Common myeloid progenitor, CD34-positive (primary cell): ENCODE data around the gene GRPEL1.
"Not testable (repeated sequence)": the region's sequence is repeated elsewhere in the genome, so short reads cannot be mapped to it uniquely, and the experiment has no call there.

Experiments
- CTCF ChIA-PET: fragments of 350-600 bp; sonication (Branson Sonifier 250); formaldehyde crosslinking; loops from one replicate; lab custom pipeline; 2021; ENCODE audit warnings: antibody characterized with exemption; lab: Charles Lee
- POLR2A ChIA-PET: fragments of 350-600 bp; sonication (Branson Sonifier 250); formaldehyde crosslinking; loops from one replicate; lab custom pipeline; 2021; ENCODE audit warnings: antibody characterized with exemption; lab: Charles Lee
- DNase-seq, 3 donors: peaks; one replicate each; pipeline versions ENCODE4 v3.0.0 to v3.0.0-alpha.2; 2013
- H3K27ac ChIP-seq, 2 experiments: 1 replicate in 1 of 2; 2 replicates in 1 of 2; pipeline ENCODE4 v1.7.0; 2013; ENCODE audit warnings: inconsistent platforms in 2 of 2, low read length in 2 of 2, mild to moderate bottlenecking in 2 of 2, low read depth in 1 of 2, moderate library complexity in 1 of 2; ENCODE audit not compliant: severe bottlenecking in 2 of 2, insufficient read depth in 1 of 2, poor library complexity in 1 of 2
- H3K27me3 ChIP-seq, 5 experiments: replicated peaks in 2 of 5; 1 replicate in 3 of 5; 2 replicates in 2 of 5; pipeline versions ENCODE4 v1.6.1 to v1.7.0; 2013; ENCODE audit warnings: low read length in 4 of 5, mild to moderate bottlenecking in 2 of 5, moderate library complexity in 2 of 5, inconsistent platforms in 1 of 5; ENCODE audit not compliant: insufficient read depth in 5 of 5, control insufficient read depth in 4 of 5
- H3K36me3 ChIP-seq, 4 experiments: 1 replicate in 2 of 4; 2 replicates in 2 of 4; pipeline versions ENCODE4 v1.6.1 to v1.7.0; 2013; ENCODE audit warnings: low read length in 3 of 4, control low read depth in 1 of 4, mild to moderate bottlenecking in 1 of 4; ENCODE audit not compliant: control insufficient read depth in 4 of 4, insufficient read depth in 4 of 4
- H3K4me1 ChIP-seq, 4 experiments: 1 replicate in 3 of 4; 2 replicates in 1 of 4; pipeline versions ENCODE4 v1.6.1 to v1.7.1; 2013; ENCODE audit warnings: low read length in 3 of 4, mild to moderate bottlenecking in 3 of 4, control low read depth in 1 of 4, inconsistent platforms in 1 of 4, moderate library complexity in 1 of 4; ENCODE audit not compliant: control insufficient read depth in 4 of 4, insufficient read depth in 4 of 4; ENCODE audit errors: control extremely low read depth in 1 of 4
- H3K4me3 ChIP-seq, 7 experiments: 1 replicate in 4 of 7; 2 replicates in 3 of 7; pipeline versions ENCODE4 v1.5.1 to v1.7.0; 2013; ENCODE audit warnings: mild to moderate bottlenecking in 7 of 7, low read length in 6 of 7, moderate library complexity in 6 of 7, inconsistent platforms in 2 of 7, low read depth in 2 of 7, control low read depth in 1 of 7; ENCODE audit not compliant: insufficient read depth in 4 of 7, control insufficient read depth in 1 of 7; ENCODE audit errors: extremely low read depth in 1 of 7
- H3K9me3 ChIP-seq, 5 experiments: 1 replicate in 4 of 5; 2 replicates in 1 of 5; pipeline versions ENCODE4 v1.6.1 to v1.7.1; 2013; ENCODE audit warnings: low read length in 4 of 5, mild to moderate bottlenecking in 2 of 5, inconsistent platforms in 1 of 5, low read depth in 1 of 5, moderate library complexity in 1 of 5; ENCODE audit not compliant: control insufficient read depth in 4 of 5, insufficient read depth in 2 of 5; ENCODE audit errors: control extremely low read depth in 1 of 5
- WGBS: methylation state at CpG from one replicate; pipeline ENCODE4 v1.1.5; 2013; ENCODE audit not compliant: insufficient coverage; 5-methylcytosine and 5-hydroxymethylcytosine counted together

Gene GRPEL1

GRCh38 chr4:7083597-7084563 is 16.0 kb upstream of the GRPEL1 start:
- H3K27me3 ChIP-seq: peaks cover 0 to 49% (median 17%) of the 10 kb centered on the region in 5 experiments
- no peak for DNase-seq
- CTCF ChIA-PET: interaction anchor here (1.0 to 11.6 kb wide), 4 partner anchors 8 to 30 kb away, joined by 3 to 70 read pairs (median 3); partner anchors contain the start of gene GRPEL1

DNA sequence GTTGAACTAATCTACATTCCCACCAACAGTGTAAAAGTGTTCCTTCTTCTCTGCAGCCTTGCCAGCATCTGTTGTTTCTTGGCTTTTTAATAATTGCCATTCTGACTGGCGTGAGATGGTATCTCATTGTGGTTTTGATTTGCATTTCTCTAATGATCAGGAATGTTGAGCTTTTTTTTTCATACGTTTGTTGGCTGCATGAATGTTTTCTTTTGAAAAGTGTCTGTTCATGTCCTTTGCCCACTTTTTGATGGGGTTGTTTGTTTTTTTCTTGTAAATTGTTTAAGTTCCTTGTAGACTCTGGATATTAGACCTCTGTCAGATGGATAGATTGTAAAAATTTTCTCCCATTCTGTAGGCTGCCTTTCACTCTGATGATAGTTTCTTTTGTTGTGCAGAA is 12.0 kb upstream of the GRPEL1 start:
- H3K36me3 ChIP-seq, H3K9me3 ChIP-seq, H3K4me1 ChIP-seq, H3K27ac ChIP-seq, H3K4me3 ChIP-seq, POLR2A ChIA-PET, DNase-seq: not testable (repeated sequence)
- CTCF ChIA-PET: interaction anchor here (1.2 to 11.6 kb wide), 2 partner anchors 10 to 317 kb away, joined by 3 to 70 read pairs; partner anchors contain the start of gene GRPEL1
- 88% methylated on average over 1 of the region's 2 CpGs for WGBS
- peaks cover 0 to 47% (median 18%) of the 10 kb centered on the region in 5 experiments for H3K27me3 ChIP-seq

More at GRCh38 chr4:7083597-7084563, 16.0 kb upstream of the GRPEL1 start:
- 69% methylated on average over 7 of the region's 9 CpGs for WGBS
- Histone ChIP-seq H3K4me3 (no peak overlapping the region), H3K4me1 (no peaks in the 10 kb centered on the region), H3K36me3 (no peaks in the 10 kb centered on the region), H3K9me3 (peaks cover 0 to 9% (median 5%) of the 10 kb centered on the region in 5 experiments), H3K27ac (no peak overlapping the region)
- POLR2A ChIA-PET: no interaction called here

- POLR2A ChIA-PET, H3K4me1 ChIP-seq, H3K27ac ChIP-seq, H3K9me3 ChIP-seq, H3K4me3 ChIP-seq, DNase-seq, H3K36me3 ChIP-seq: not testable (repeated sequence)
- CTCF ChIA-PET: interaction anchor here (0.6 to 11.6 kb wide), 3 partner anchors 10 to 317 kb away, joined by 3 to 70 read pairs (median 3); partner anchors contain the start of gene GRPEL1
- peaks cover 0 to 46% (median 18%) of the 10 kb centered on the region in 5 experiments for H3K27me3 ChIP-seq
These were observed 11.6 kb upstream of the GRPEL1 start for GRCh38 chr4:7079483-7079882.

DNA sequence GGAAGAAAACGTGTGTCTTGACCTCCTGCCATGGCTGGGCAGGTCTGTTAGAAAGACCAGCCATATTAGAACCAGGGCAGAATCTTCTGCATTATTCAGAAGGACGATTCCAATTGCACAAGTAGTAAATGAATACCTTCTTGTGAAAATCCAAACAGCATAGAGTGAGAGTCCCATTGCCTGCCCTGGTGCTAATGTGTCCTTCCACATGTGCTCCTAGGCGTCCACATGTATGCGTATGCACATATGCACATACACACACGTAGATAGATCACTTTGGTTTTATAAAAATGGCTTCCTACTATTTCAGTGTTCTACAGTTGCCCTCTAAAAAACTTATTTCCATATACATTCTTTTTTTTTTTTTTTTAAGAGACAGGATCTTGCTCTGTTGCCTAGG is 10.2 kb upstream of the GRPEL1 start:
- CTCF ChIA-PET: interaction anchor here (1.3 to 11.6 kb wide), 2 partner anchors 9 to 104 kb away, joined by 4 to 70 read pairs; partner anchors contain the start of gene GRPEL1
- no peaks in the 10 kb centered on the region for H3K4me1 ChIP-seq
- 83% methylated on average over 3 of the region's 5 CpGs for WGBS
- no peaks in the 10 kb centered on the region for H3K9me3 ChIP-seq
- H3K27ac ChIP-seq: no peak overlapping the region
- DNase-seq: no peak
- POLR2A ChIA-PET: no interaction called here
- no peak overlapping the region for H3K4me3 ChIP-seq
- H3K36me3 ChIP-seq: no peaks in the 10 kb centered on the region
- peaks cover 0 to 44% (median 12%) of the 10 kb centered on the region in 5 experiments for H3K27me3 ChIP-seq

- no peaks in the 10 kb centered on the region for H3K9me3 ChIP-seq
- H3K27me3 ChIP-seq: peaks cover 0 to 46% (median 11%) of the 10 kb centered on the region in 5 experiments
- ChIA-PET CTCF (interaction anchor here (1.3 to 11.6 kb wide), 2 partner anchors 8 to 103 kb away, joined by 4 to 70 read pairs; partner anchors contain the start of gene GRPEL1), POLR2A (no interaction called here)
- H3K36me3 ChIP-seq: no peaks in the 10 kb centered on the region
- DNase-seq: no peak
- H3K4me3 ChIP-seq: no peak overlapping the region
- H3K4me1 ChIP-seq: no peaks in the 10 kb centered on the region
- 95% methylated on average over 8 of the region's 12 CpGs for WGBS
- H3K27ac ChIP-seq: no peak overlapping the region
These were observed 9.5 kb upstream of the GRPEL1 start for GRCh38 chr4:7077371-7077770.

GRCh38 chr4:7076696-7077082 is 8.8 kb upstream of the GRPEL1 start:
- H3K27ac ChIP-seq: no peak overlapping the region
- ChIA-PET POLR2A (no interaction called here), CTCF (interaction anchor here (11.6 kb wide), 1 partner anchor 7 kb away, joined by 70 read pairs; the partner anchor contains the start of gene GRPEL1)
- DNase-seq: no peak
- H3K27me3 ChIP-seq: peaks cover 0 to 52% (median 10%) of the 10 kb centered on the region in 5 experiments
- 59% methylated on average over 5 of the region's 6 CpGs for whole genome bisulfite sequencing
- H3K36me3 ChIP-seq: no peaks in the 10 kb centered on the region
- H3K9me3 ChIP-seq: no peaks in the 10 kb centered on the region
- H3K4me3 ChIP-seq: no peak overlapping the region
- H3K4me1 ChIP-seq: no peaks in the 10 kb centered on the region
